Measurements from ENCODE around the gene TMEM242.
"Not testable (repeated sequence)": the region's sequence is repeated elsewhere in the genome, so short reads cannot be mapped to it uniquely, and the experiment has no call there.

Gene TMEM242

DNA sequence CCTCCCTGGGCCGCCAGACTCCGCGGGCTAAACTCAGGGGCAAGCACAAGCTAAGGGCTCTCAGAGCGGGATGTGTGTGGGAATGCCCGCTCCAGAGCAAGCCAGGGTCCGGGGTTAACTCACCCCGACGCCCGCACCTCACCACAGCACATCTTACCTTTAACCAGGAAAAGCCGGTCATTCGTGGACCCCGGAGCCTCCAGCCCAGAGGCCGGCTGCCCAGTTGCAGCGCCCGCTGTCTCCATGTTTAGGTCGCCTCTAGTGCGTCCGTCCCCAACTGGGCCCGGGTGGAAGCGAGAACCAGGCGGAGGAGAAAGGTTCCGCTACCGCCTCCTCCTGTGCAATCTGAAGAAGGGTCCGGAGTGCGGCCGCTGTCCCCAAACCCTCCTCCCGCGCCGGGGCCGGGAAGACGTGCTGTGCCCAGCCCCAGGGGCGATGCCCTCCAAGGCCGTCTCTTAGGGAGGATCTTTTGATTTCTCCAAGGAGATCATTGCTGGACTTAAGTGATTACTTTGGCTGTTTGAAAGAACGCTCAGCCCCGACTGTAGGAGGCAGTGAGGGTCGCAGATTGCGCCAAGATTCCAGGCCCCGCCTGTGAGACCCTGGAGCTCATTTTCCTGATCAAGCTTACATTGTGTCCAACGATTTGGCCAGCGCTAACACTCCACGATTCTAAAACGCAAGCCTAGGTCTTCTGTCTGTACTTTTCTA, at the start of gene TMEM242:
Gene TMEM242, minus strand, starts transcription at position 265 of the 711 bp plus-strand sequence. Its CDS starts 20 bp downstream, at position 245.
- peak; percentile 91 for DNase-seq

DNA sequence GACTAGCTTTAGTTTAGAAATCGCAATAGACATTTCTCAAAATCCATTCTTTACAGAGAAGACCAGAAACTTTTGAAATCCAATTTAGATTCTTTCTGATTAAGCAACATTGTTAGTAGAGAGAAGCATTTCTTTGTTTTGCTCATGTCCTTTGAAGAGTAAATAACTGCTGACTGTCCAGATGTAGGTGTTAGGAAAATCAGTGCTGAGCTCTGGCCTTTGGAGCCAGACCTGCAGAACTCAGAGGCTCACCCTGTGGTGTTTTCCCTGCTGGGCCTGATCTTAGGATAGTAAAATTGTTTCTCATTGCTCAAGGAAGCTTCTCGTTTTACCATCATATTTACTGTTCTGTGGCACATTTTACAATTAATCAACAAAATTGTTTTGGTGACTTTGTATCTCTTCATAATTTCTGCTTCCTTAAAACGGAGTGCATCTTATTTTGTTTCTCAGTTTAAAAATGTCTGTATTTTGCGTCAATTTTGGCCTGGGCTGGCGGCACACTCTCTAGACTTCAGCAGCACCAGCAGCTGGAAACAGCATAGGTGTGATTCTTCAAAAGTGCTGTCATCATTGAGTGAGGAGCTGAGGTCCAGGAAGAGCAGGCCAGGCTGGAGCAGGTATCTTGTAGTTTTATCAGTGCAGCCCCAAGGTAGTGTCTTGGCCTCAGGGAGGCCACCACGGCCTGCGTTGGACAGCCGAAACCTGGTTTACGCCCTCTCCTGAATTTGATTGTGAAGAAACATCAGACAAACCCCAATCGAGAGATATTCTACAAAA, 49.4 kb upstream of the TMEM242 start:
- no peak for DNase-seq

DNA sequence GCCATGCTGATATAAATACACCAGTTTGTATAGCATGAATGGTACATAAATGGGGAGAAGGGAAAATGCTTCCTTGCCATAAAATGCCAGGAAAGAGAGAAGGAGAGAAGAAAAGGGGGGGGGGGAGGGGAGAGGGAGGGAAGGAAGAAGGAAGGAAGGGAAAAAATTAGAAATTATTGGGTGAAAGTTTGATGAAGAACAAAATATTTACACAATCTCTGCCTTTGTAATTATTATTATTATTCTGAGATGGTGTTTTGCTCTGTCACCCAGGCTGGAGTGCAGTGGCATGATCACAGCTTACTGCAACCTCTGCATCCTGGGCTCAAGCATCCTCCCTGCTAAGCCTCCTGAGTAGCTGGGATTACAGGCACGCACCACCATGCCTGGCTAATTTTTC, 47.4 kb upstream of the TMEM242 start:
- no peak for DNase-seq

DNA sequence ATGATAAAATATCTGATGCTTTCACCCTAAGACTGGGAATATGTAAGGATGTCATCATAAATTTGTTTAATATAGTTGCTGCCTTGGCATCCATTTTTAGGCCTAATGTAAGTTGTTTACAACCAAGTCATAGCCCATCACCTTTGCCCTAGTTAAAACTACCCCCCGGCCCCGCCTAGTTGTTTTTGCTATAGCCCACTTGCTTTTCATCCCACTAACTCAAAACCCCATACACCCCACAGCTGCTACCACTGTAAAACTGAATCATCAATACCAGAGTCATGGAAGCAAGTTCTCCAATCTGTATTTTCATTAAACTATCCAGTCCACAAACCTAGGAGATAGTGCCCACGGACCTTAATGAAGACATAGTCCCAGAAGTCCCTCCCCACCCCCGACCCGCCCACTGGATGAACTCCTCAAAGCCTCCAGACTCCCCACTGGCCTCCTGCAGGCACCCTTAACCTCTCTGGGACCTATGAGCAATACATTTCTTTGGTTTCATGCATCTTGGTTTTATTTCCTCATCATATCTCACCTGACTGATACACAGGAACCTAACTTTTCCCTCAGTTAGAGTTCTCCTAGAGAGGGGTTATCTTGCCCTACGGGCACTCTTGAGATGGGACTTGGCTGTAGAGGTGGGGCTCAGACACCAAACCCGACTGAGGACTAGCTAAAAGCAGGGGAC, 45.2 kb upstream of the TMEM242 start:
- no peak for DNase-seq

DNA sequence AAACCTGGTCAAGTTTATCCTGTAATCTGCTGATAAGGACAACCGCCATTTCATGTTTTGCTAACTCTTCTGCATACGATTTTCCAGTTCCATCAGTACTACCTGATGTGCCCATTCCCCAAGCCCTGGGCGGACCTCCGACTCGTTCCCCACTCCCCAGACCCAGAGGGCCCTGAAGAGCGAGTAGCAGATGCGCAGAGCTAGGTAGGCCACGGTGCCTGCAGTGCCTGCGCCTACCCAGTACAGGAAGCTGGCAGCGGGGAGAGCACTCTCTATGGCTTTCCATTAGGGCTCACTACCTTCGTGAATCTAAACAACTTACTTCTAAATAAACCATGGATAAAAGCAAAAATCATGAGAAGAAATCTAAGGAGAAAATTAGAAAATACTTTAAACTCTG, 43.3 kb upstream of the TMEM242 start:
- no peak for DNase-seq

DNA sequence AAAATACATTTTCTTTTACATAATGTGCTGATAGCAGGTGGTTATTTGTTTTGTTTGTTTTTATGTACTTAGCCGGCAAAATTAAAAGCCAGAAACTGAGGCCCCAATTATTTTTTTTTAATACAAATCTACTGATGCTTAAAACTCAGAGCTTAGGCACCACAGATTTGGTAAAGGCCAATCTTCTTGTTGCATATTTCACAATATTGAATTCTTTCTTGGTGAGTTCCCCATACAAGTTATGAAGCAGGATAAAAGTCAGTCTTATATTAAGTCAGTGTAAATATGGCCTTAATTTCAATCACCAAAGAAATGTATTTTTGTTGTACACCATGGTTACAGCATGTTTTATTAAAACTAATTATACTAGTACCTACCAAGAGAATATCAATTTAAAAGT, 41.4 kb upstream of the TMEM242 start:
- no peak for DNase-seq

DNA sequence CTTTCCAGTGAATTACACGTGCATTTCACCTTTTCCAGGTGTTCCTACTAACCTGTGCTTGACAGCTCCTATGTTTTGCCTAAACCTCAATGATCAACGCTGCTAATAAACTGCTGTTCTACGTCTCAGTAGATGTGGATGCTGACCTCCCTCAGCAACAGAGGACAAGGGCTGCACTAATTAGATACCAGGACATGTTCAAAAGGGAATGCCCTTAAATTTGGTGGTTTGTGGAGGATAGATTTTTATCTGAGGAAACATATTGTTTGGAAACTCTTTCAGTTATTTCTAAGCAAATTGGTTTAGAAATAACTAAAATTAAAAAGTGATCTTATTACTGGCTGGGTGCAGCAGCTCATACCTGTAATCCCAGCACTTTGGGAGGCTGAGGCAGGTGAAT, 38.6 kb upstream of the TMEM242 start:
- DNase-seq, result no peak

DNA sequence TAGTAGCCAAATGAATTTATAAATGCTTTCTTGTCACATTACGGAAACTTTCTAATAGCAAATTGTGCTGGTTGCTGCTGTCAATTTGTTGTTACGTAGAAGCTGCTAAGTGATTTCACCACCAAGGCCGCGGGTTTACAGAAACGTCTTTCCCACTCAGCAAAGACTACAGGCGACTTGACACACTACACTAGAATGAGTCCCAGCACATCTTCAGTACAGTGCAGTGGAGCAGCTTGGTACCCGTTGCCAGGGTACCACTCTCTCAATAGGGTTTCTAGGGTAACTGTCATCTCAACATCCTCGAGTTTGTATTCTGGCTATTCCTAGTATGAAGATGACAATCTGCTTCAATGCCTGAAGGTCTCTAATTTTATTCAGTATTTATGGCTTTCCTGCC, 35.0 kb upstream of the TMEM242 start:
- DNase-seq, result no peak

DNA sequence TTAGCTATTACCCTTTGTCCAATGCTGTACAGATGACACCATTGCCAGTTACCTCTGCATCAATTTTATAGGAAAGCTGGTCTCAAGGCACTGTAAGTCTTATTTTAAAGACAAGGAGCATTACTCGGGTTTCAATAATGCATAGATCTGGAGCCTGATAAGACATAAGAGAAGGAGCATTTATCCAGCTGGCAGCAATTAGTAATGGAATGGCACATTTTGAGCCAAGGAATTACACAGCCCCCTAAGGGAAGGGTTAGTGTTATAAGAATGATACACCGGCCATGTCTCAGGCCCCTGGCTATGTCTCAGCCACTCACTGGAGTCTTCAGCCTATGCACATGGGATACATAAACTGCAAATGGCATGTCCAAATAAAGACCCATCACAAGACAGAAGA, 23.1 kb upstream of the TMEM242 start:
- DNase-seq, result no peak

DNA sequence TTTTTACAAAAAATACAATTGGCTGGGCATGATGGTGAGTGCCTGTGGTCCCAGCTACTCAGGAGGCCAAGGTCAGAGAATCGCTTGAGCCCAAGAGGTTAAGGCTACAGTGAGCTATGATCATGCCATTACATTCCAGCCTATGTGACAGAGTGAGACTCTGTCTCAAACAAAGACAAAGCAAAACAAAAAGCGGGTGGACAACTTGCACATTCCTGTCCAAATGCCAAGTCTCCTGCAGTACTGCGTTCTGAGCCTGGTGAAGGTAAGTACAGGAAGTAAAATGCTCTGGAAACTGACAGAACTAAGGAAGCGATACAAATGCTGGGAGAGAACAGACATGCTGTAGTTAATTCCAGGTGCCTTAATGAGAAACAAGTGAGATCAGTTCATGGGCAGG, 20.4 kb upstream of the TMEM242 start:
- DNase-seq, result no peak

DNA sequence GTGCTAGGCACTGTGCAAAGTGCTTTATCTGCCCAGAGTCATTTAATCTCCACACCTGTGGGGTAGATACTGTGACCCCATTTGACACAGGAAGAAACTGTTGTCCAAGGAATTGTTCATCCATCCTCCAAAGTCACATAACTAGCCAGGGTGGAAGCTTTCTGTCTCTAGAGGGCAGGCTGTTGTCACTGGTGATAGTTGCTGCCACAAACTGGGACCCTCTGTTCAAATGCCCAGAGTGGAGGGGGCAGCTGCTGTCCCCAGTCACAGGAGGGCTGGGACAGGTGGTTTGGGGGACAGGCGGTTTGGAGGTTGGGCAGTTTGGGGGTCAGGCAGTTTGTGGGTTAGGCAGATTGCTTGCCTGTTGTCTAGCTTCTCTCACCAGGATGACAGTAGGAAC, 16.1 kb upstream of the TMEM242 start:
- no peak for DNase-seq

DNA sequence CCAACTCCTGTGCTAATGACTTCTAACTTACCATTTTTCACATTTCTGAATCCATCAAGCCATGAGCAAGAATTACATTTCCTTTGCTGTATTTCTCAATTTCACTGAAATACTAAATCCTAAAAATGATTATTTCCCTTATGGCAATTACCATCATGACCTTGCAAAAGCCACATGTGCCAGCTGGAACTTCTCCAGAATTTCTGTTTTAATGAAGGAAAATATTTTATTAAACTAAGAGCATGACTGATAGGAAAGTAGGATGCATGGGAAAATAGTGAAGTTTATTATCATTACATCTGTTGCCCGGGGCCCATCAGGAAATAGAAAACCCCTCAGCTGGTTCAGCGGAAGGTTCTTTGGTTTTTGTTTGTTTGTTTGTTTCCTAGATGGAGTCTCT, 14.4 kb upstream of the TMEM242 start:
- no peak for DNase-seq

DNA sequence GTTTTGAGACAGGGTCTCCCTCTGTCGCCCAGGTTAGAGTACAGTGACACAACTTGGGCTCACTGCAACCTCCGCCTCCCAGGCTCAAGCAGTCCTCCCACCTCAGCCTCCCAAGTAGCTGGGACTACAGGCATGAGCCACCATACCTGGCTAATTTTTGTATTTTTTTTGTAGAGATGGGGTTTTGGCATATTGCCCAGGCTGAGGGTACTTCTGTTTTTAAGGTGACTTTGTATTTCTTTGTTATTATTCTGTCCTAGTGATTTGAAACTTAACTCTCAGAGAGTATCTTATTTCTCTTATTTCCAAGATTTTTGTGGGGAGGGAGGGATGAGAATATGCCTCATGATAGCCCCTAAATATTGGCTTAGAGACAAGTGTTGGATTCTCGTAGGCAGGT, 14.0 kb upstream of the TMEM242 start:
- not testable (repeated sequence) for DNase-seq

DNA sequence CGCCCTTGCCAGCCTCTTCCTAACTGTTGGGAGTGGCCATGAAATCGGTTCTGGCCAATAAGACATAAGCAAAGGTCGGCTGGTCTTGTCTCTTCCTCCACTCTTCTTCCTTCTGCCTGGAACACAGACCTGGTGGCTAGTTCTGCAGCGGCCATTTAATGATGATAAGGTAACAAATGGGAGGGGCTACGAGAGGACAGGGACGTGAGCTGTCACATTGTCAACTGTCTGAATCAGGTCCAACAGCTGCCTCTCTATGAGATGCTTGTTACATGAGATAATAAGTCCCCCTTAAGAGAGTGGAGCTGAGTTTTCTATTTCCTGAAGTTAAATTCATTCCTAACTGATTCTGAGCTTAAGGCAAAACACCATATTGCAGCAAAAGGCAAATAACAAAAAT, 12.5 kb upstream of the TMEM242 start:
- no peak for DNase-seq

DNA sequence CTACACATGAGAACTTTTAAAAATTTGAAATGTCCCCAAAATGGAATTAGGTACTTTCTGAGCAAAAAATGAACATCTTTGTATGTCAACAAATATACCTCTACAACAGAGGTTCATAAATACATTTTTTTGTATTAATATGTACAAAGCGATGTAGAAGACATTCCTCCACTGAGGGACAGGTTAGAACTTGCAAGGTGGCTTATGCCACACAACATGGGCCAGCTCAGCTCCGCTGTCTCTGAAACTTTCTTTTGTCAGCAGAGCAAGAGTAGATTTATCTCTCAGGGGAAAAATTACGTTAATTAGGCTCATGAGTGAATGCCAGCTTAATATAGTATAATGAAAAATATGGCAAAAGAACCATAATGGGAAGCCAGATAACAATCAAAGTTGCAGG, 10.6 kb upstream of the TMEM242 start:
- DNase-seq, result no peak

DNA sequence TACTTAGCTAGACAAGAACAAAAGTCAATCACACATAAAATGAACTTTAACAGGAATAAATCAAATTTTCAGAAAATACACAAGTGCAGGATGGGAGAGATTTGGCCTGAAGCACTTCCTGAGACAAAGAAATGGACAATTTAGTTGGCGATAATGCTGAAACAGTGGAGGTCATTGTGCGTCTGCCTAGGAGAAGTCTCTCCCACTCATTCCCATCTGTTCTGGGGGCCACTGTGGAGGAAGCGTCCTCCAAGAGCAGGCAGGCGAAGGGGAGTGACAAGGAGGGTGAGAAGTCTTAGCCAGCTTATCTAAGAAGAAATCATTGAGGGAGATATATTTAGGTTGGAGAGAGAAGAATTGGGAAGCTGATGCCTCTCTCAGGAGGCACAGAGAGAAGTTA, 10.2 kb upstream of the TMEM242 start:
- DNase-seq, result no peak

DNA sequence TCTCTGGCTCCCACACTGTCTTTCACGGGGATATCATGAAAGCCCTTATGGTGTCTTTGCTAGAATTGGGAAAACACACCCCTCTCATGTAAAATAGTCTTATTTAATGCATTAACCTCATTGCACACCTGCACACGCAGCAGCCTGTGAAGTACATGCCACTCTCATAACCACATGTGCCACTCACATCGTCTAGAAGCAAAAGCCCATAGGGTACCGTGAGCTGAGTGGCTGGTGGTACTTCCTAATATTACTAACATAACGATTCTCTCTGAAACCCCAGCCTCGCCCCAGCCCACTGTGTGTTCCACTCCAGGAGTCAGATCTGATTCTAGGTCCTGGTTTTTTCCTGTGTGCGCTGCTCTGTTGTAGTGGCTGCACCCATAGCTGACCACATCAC, 9.5 kb upstream of the TMEM242 start:
- DNase-seq, result no peak

DNA sequence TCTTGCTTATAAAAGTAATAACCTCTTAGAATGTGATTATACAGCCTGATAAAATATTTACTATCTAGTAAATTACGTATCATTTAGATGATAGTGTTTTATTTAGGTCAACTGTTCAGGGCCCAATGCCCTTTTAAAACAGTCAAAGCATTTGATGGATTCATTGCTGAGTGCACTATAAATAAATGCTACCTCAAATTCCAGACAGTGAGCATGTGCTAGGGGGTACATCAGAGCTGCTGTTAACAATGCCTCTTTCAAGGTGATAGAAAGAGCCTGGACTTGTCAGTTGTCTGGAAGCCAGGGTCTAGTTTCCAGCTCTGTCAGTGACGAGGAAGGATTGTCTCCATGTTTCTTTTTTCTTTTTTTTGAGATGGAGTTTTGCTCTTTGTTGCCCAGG, 7.5 kb upstream of the TMEM242 start:
- no peak for DNase-seq

DNA sequence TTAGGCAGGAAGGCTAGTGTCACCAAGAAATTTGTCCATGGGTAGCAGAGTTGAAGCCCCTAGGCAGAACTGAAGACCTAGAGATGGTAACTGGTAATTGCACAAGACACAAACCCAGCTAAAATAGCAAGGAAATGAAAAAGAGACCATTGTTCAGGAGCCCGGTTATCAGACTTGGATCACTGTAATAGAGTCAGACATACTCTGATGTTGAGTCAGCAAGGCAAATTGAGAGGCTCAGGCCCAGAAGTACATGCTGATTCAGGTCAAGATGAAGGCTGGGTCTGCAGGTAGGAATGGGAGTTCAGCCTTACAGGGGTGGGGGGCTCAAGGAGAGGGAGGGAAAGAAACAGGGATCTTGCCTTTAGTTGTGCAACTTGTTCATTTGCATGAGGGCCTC, 6.5 kb upstream of the TMEM242 start:
- no peak for DNase-seq

DNA sequence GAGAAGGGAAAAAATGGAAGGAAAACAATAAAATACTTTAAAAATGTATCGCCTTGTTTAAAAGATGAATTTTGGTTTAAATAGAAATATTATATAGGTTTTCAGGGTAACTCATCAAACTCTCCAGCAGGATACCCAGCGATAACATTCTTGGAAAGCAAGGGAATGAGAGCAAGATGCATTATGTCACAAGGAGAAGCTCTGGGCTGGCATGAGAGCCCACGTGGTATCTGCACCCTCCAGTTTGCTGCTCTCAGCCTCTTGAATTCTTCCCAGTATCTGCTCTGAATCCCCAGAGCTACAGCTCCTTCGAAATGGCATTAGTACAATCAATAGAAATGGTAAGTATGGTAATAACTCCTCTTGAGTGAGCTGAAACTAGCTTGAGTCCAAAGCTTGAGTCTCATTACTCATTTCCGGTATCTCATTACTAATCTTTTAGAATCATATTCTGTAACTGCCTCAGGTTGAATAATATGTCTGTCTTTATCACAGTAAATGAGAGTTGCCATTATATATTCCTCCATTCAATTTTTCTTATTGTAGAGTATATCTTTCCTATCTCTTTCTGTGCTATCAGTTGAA, 4.9 kb upstream of the TMEM242 start:
- no peak for DNase-seq

DNA sequence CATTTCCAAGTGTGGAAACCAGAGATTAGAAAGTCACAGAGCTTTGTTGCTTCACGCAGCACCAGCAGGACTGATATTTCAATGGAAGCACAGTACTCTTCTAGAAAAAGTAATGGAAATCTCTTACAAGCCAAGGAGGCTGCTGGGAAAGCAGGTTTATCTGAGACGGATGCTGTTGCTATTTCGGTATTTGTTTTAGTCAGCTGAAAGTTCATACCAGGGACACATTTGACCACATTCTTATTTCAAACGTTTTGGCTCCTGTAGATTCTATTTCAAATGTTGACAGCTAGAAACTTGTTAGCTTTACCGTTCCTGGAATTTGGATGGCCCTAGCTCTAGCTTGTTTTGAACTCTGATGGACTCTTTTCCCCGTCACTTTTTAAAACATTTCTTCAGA, 3.7 kb upstream of the TMEM242 start:
- DNase-seq, result no peak

DNA sequence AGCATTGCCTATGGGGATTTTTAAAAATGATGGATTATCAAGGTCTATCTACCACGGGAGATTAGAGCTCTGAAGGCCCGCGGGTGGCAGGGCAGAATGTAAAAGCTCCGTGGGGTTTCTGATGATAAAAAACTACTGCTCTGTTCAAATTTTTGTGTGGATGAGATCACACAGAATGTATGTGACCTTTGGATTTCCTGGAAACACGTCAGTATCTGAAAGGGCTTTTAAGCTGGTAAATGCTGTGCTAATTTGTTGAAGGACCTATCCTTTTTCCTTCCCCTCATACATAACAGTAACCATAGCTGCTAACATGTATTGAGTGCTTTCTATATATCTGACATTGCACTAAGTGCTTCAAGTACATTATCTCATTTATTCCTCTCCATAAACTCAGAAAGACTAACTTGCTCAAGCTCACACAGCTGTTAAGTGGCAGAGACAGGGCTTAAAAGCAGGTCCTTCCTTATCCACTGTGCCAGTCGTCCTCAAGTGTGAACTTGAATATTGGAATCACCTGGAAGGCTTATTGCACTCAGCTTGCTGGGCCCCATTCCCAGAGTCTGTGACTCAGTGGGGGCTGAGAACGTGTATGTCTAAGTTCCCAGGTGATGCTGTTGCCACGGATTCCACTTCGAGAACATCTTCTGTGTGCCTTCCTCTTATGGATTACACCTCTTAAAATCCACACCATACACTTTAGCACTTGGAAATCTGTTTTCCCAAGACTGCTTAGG, 1.9 kb upstream of the TMEM242 start:
- no peak for DNase-seq

DNA sequence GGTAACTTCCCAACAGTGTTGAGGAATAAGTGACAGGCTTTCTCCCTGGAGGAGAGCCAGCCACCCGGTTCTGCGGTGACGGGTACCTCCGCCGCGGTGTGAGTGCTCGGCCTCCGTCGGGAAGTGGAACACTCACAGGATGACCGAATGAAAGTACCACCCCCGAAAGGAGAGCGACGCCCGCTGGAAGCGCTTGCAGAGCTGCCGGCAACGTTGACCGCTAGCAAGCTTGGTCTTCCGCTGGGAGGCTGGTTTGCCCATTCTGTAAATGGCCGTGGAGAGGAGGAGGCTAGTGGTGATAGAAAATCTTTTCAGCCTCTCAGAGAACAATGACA, 614 bp upstream of the TMEM242 start:
- DNase-seq, result peak; percentile 25

Measured in CD4-positive, alpha-beta T cell treated with Interleukin-4 for 4 hours (primary cell).